HG03520 (cell line): ENCODE results near the gene ESRRA.
"Not testable (repeated sequence)": the region's sequence is repeated elsewhere in the genome, so short reads cannot be mapped to it uniquely, and the experiment has no call there.

Experiments
- ATAC-seq: cut with Tn5 transposase; IDR thresholded peaks from one replicate; pipeline ENCODE4 v1.9.1; 2021; ENCODE audit warnings: mild to moderate bottlenecking, moderate library complexity; ENCODE audit not compliant: unreplicated experiment

ESRRA gene

GRCh38 chr11:64307795-64308194 lies 2.5 kb downstream of the ESRRA start:
- not testable (repeated sequence) for ATAC-seq

GRCh38 chr11:64312947-64313346 lies 7.6 kb downstream of the ESRRA start:
- no peak for ATAC-seq

- ATAC-seq: no peak
These were observed 8.3 kb downstream of the ESRRA start for GRCh38 chr11:64313491-64314145.

- no peak for ATAC-seq
These were observed 9.0 kb downstream of the ESRRA start for GRCh38 chr11:64314146-64314804.

GRCh38 chr11:64314805-64315561 lies 9.7 kb downstream of the ESRRA start:
- ATAC-seq: no peak

GRCh38 chr11:64315667-64316526 lies 10.6 kb downstream of the ESRRA start:
- not testable (repeated sequence) for ATAC-seq

GRCh38 chr11:64316672-64317324 lies 11.5 kb downstream of the ESRRA start:
- ATAC-seq: no peak

GRCh38 chr11:64317325-64317960 lies 12.1 kb downstream of the ESRRA start, which contains the start of gene TRMT112:
Gene TRMT112, minus strand, starts transcription at chr11:64317559. Its CDS starts 33 bp downstream, at chr11:64317526.
- ATAC-seq: peak; percentile 56

GRCh38 chr11:64317961-64318765 lies 12.8 kb downstream of the ESRRA start, which contains the start of gene PRDX5:
Gene PRDX5, plus strand, starts transcription at chr11:64318121. Its CDS starts 95 bp downstream, at chr11:64318216.
- peak; percentile 63 for ATAC-seq

GRCh38 chr11:64318766-64319761 lies 13.7 kb downstream of the ESRRA start:
- no peak for ATAC-seq

- no peak for ATAC-seq
These were observed 15.2 kb downstream of the ESRRA start for GRCh38 chr11:64320556-64320955.

- no peak for ATAC-seq
These were observed 15.7 kb downstream of the ESRRA start for GRCh38 chr11:64321026-64321425.

- ATAC-seq: no peak
These were observed 16.2 kb downstream of the ESRRA start for GRCh38 chr11:64321533-64321932.

GRCh38 chr11:64322925-64323260 lies 17.6 kb downstream of the ESRRA start:
- no peak for ATAC-seq

GRCh38 chr11:64323373-64323772 lies 18.0 kb downstream of the ESRRA start:
- no peak for ATAC-seq

GRCh38 chr11:64323984-64324383 lies 18.7 kb downstream of the ESRRA start:
- not testable (repeated sequence) for ATAC-seq

GRCh38 chr11:64324692-64325469 lies 19.6 kb downstream of the ESRRA start:
- no peak for ATAC-seq
